HG03378 (cell line): ENCODE measurements around the gene IFNAR1.
"Not testable (repeated sequence)": the region's sequence is repeated elsewhere in the genome, so short reads cannot be mapped to it uniquely, and the experiment has no call there.

Experiments used
- ATAC-seq: cut with Tn5 transposase; IDR thresholded peaks from one replicate; pipeline ENCODE4 v1.9.1; 2021; ENCODE audit warnings: mild to moderate bottlenecking, moderate library complexity; ENCODE audit not compliant: unreplicated experiment

IFNAR1 gene

DNA sequence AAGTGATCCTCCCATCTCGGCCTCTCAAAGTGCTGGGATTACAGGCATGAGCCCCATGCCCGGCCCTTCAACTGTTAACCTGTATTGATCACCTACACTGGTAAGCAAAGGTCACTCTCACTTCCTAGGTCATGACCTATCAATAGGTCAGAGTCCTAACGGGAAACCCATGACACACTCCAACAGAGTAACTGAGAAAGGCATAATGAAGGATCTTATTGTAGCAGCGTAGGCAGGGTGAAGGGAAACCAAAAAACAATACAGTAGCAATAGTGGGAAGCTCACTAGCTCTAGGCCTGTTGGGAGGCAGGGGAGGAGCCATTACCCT, 19.5 kb upstream of the IFNAR1 start:
- no peak for ATAC-seq

DNA sequence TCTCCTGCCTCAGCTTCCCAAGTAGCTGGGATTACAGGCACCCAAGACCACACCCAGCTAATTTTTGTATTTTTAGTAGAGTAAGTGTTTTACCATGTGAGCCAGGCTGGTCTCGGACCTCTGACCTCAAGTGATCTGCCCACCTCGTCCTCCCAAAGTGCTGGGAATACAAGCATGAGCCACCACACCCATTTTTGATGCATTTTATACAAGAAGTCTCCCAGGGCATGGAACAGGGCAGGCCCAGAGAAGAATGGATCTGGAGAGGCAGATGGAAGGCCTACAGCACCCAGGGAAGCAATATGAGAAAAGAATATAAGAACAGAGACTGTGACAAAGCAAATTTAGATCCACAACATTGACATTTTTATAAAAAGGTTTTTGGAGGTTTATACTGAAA, 18.8 kb upstream of the IFNAR1 start:
- no peak for ATAC-seq

DNA sequence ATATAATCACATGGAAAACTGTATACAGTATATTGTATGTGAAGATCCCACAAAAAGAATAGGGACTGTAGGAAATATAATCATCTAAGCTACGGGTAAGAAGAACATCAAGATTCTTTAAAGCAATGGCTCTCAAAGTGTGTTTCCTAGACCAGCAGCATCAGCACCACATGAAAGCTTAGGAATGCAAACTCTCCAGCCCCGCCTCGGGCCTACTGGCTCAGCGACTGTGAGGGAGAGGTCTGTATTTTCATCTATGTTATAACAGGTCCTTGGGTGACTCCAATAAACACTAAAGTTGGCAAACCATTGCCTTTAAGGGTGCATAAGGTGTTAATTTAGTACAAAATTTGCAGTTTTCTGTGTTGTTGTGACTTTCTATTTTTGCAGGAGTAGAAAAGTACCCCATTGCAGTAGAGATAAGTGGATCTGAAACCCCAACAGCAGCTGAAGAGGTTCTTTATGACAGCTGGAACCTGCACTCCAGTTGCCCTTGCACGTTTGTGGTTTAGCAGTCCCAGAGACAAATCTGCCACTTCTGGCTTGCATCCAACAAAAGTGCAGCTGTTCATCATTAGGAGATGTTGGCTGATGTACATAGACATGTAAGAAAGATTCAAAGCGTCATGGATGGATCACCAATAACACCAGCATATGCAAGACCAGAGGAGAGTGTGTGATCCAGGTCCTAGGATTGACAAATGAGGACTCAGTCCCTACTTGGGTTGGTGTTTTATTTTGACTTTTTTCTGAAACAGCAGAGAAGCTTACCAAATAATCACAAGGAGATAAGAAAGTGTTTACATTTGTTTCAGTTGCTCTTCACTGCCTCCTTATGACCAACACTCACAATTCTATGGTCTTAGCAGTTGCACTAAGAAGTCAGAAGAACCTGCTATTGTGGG, 15.9 kb upstream of the IFNAR1 start:
- peak; percentile 76 for ATAC-seq

DNA sequence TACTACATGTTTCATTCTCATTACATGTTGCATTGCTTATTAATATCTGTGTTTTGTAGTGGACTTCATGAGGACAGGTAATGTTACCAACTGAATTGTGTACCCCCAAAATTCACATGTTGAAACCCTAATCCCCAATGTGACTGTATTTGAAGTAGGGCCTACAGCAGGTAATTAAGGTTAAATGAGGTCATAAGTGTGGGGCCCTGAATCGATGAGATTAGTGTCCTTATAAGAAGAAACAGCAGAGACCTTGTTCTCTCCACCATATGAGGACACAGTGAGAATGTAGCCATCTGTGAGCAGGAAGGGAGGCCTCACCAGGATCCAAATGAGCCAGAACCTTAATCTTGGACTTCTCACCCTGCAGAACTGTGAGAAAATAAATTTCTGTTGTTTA, 15.0 kb upstream of the IFNAR1 start:
- no peak for ATAC-seq

DNA sequence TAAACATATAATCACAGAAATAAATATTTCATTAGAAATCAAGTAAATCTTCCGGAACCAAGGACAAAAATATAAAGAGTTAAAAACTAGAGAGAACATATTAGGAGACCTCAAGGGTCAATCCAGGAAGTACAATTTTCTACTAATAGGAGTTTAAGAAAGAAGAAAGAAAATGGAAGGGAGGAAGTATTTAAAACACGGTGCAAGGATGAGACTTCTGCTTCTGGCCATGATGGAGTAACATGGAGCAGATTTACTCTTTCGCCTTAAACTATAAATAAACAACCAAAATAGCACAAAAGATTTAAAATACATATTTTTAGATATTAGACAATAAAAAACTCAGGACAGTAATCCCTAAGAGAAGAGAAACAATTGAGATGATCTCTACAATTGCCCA, 12.6 kb upstream of the IFNAR1 start:
- ATAC-seq, result no peak

DNA sequence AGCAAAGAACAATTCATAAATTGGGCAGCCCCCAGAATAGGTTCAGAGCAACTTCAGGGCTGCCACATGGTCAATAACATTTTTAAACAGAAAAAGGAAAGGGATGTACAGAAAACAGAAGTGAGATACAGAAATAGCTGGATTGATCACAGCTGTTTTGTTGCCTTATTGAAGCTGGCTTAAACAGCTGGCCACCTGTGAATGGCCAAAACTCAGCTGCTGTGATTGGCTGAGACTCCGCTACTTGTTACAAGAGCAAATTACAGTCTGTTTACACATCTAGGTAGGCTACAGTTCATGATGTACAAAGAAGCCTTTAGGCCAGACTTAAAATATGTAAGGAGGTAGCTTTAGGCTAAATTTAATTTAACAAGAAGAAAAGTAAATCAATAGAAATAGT, 11.6 kb upstream of the IFNAR1 start:
- no peak for ATAC-seq

DNA sequence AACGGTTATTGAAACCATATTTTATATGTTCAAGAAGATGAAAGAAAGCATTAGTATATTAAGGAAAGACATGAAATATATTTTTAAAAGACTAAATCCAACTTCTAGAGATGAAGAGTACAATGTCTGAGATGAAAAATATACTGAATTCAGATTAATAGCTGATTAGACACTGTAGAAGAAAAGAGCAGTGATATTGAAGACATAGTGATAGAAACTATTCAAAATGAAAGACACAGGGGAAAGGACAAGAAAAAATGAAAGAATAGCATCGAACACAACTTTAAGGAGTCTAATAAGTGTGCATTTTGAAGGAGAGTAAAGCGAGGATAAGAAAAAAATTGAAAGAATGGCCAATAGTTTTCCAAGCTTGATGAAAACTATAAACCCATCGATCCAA, 11.2 kb upstream of the IFNAR1 start:
- no peak for ATAC-seq

DNA sequence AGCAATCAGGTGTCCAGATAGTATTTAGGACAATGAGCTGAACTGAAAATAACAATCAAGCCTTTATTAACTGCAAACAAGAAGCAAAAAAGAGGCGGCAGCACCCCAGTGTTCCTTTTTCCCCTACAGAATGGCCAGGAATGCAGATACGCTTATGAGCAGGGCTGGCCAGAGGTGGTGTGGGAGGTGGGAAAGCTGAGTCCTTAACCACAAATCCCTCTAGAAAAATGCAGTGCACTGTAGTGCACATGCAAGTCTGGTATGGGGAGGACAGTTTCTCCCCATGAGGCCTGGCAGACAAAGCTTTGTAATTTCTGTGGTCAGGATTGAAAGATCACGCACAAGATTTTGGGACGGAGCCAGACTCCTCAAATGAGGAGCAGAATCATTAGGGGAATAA, 10.7 kb upstream of the IFNAR1 start:
- ATAC-seq, result no peak

DNA sequence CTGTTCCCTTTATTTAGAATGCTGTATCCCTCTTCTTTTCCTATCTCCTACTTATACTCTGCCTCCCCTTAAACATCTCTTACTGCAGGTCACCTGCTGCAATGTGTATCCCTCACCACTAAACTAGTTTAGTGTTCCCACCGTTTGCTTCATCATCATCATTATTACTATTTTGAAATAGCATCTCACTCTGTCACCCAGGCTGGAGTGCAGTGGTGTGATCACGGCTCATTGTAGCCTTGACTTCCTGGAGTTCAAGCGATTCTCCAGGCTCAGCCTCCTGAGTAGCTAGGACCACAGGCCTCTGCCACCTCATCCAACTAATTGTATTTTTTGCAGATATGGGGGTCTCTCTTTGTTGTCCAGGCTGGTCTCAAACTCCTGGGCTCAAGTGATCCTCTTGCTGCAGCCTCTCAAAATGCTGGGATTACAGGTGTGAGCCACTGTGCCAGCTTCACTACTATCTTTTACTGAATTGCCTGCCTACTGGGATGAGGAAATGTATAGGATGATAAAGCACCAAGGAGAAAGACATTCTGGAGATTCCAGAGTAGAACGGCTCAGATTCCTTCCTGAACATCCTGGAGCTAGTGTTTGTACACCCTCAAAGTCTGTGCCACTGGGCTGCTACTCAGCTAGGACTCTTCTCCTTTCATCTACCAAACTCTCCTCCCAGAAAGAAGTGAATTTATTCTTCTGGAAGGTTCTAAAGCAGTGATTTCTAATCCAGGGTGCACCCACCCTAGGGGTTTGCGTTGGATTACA, 8.6 kb upstream of the IFNAR1 start:
- ATAC-seq, result no peak

DNA sequence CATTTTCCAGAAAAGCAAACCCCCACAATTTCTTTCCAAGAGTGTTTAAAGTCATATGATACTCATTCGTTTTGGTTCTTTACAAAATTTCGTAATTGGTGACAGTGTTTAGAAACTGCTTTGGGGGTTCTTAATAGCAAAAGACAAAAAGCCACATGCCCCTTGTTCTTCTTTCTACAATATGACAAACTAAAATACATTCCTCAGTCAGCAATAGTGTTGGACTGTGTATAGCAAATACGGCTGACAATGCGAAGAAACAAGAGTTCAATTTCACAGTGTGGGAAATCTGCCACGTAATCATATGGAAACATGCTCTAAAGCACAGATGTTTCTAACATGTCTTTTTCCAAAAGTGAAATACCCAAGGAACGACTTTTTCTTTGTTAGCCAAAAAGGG, 7.6 kb upstream of the IFNAR1 start:
- no peak for ATAC-seq

DNA sequence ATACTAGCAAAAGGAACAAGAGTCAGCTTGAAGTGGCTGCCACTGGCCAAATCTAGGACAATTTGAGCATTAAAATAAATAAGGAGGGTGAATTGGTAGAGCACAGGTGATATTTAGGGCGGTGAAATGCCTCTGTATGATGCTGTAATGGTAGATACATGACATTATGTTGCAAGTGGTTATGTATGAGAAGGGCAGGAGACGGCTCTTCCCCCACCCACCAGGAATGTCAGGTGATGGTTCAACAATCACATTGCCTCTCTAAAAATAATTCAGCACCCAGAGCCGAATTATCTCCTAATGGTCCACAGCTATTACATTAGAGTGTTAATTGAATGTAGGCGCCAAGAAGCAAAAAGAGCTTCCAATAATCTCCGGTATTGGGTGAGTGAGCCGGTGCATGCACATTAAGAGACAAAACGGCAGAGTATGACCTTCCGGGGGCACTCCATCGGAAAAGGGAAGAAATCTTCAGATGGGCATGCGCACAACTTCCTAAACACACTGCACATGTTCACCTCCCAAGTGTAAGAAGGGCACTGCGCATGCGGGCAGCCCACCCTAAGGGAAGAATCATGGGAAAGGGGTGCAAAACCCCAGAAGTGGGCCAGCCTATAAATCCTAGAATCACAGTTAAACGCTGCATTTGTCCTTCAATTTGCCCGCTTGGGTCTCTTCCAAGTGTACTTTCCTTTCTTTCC, 6.8 kb upstream of the IFNAR1 start:
- ATAC-seq, result no peak

DNA sequence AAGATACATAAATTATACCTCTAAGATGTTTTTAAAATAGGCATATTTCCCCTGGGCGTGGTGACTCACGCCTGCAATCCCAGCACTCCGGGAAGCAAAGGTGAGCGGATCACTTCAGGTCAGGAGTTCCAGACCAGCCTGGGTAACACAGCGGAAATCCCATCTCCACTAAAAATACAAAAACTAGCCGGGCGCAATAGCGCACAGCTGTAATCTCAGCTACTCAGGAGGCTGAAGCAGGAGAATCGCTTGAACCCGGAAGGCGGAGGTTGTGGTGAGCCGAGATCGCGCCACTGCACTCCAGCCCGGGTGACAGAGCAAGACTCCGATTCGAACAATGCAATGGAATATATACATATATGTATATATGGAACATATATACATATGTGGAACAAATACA, 3.8 kb upstream of the IFNAR1 start:
- not testable (repeated sequence) for ATAC-seq

DNA sequence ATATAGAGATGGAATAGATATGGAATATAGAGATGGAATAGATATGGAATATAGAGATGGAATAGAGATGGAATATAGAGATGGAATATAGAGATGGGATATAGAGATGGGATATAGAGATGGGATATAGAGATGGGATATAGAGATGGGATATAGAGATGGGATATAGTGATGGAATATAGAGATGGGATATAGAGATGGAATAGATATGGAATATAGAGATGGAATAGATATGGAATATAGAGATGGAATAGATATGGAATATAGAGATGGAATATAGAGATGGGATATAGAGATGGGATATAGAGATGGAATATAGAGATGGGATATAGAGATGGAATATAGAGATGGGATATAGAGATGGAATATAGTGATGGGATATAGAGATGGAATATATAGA, 1.2 kb upstream of the IFNAR1 start:
- ATAC-seq, result not testable (repeated sequence)

DNA sequence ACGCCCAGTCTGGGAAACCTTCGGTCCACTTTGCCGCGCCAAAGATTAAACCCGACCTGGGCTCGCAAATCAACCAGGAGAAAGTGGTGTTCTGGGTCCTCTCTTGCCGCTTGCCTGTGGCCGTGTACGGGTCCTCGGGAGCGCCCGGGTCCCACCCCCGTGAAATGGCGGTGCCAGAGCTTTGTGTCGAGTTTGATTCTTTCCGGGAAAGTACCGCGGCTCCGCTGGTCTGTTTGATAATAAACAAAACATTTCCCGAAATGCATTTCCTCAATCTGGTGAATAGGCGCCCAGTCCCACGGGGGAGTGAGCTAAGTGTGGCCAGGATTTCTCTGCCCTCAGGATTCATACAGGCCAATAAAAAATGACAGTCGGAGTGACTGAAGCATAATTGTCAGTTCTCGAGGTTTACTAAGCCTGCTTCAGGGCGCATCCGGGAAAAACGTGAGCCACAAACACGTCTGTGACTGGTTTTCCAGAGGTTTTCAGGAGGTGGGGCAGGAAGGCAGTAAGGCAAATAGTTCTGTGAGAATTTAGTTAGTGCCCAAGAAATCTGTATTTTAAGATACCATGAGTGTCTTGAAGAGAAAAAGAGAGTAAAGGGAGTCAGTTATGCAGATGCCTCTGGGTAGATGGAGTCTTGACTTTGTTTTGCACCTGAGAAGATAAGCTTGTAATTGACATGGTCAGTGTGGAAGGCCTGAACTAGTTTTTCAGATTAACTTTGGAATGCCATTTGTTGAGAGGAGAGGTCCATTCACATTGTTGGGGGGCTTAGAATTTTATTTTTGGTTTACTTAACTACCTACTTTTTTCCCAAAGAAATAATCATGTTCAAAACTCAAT, 675 bp downstream of the IFNAR1 start:
- peak; percentile 35 for ATAC-seq

DNA sequence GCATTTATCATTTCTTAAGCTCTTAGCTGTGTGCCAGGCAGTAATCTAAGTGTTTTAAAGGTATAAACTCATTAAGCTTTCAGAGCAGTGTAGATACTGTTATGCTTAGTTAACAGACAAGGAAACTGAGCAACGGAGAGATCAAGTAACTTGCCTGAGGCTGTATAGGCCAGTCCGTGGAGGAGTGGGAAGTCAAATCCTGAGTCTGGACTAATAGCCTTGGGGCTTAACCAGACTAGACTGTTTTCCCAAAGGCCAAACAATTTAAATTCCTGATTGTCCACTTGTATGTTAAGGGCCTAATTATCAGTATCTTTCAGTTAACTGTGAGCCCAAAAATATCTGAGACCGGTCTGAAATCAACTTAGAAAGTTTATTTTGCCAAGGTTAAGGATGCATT, 2.6 kb downstream of the IFNAR1 start:
- ATAC-seq, result no peak

DNA sequence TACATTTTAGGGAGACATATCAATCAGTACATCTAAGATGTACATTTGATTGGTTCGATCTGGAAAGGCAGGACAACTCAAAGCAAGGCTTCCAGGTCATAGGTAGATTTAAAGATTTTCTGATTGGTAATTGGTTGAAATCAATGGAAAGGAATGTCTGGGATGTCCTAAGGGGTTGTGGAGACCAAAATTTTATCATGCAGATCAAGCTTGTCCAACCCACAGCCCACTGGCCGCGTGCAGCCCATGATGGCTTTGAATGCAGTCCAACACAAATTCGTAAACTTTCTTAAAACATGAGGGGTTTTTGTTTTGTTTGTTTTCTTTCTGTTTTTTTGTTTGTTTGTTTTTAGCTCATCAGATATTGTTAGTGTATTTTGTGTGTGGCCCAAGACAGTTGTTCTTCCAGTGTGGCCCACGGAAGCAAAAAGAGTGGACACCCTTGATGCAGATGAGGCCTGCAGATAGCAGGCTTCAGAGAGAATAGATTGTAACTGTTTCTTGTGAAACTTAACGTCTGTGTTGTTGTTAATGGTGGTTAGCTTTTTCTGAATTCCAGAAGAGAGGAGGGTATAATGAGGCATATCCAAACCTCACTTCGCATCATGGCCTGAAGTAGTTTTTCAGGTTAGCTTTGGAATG, 3.1 kb downstream of the IFNAR1 start:
- ATAC-seq, result no peak

DNA sequence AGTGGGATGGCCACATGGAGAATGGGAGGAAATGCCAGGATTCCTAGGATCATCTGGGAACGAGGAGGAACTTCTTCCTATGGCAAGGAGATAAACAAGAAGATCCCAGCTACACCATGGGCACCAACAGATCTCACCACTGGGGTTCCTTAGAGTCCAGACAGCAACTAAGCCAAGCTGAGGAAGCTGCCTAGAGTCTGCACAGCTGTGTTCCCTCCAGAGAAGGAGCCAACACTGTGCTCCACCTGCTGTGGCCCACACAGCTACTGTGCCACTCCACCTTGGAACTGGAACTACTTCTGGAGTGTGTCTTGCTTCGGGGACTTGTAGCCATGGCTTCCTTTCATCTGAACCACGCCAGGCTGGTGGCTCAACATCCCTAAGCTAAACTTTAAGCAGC, 6.0 kb downstream of the IFNAR1 start:
- ATAC-seq, result no peak

DNA sequence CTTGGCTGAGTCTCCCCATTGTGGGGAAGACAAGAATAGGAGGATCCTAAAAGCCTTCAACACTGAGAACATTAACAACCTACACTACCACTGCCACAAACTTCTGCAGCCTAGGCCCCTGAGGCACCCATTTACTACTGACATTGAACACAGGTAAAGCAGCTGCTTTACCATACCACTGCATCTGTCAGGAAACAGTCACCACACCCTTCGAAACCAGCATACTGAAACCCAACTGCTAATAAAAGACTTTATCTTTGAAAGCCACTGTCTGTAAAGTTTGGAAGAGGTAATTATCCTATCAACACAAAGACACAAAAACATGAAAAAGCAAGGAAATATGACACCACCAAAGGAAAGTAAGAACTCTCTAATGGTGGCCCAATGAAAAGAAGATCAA, 7.4 kb downstream of the IFNAR1 start:
- peak; percentile 60 for ATAC-seq

DNA sequence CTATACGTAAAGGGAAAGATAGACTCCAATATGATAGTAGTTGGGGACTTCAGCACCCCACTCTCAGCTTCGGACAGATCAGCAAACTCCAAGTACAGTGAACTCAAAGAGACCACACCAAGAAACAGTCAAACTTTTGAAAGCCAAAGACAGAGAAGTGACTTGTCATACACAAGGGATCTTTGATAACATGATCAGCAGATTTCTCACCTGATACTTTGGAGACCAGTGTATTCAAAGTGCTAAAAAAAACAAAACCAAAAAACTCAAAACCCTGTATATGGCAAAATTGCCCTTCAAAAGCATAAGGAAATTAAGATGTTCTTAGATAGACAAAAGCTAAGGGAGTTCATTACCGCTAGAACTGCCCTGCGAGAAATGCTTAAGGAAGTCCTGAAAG, 9.4 kb downstream of the IFNAR1 start:
- no peak for ATAC-seq

DNA sequence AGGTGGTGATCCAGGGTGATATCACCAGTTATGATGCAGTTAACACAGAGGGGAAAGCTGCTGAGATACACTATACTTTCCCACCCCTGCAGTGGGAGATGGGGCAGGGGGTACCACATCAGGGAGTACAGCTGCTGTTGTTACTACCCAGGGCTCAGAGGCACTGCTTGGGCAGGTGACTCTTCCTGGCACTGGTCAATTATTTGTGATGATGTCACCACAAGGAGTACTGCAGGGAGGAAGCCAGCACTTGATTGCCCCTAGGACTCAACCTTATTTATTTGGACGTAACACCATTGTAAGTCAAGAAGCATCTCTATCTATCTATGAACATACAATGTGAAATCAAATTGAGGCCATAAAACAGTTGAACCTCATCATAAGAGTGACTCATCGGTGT, 10.1 kb downstream of the IFNAR1 start:
- ATAC-seq, result no peak
